ENCODE data around the gene TMEM170A. TPM values are rescaled to one million over a fixed set of nuclear protein-coding genes. Genes with fewer than 3 reads are reported as not detected.

TMEM170A gene
- total and polyA plus RNA-seq, 10 of the 15 experiments (the other 5 are each of a cell fraction or from before 2014, with no cell fraction given) = 7.3 to 28.2 (median 20.9) TPM

DNA sequence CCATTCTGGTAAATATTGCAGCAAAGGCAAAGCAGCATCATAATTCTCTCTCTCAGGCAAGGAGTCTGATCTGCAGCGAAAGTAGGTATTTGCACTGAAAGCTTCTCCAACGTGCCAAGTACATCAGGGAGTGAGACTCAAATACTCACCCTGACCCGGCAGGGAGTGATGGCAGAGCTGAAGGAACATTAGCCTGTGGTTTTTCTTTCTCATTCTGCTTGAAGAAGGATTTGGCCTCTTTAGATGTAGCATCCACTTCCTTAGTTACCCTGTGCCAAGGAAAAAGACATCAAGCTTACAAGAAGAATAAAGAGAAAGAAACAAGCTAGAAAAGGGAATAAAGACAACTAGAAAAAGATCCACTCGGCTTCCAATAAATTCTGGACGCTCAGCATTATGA, 69.5 kb downstream of the TMEM170A start:
- H2AFZ ChIP-seq (ENCODE audit: control insufficient read depth, low read depth, low read length) = no peak overlapping the region
- H3K36me3 ChIP-seq (ENCODE audit: control insufficient read depth in 2 of 2, insufficient read depth in 2 of 2, low read length in 1 of 2) = peaks cover 0 to 3% of the 10 kb centered on the region in 2 experiments
- 99% methylated on average over 5 of the region's 5 CpGs for WGBS (ENCODE audit: insufficient coverage, insufficient replicate concordance, low lambda C conversion rate, missing lambda C conversion rate)
- H3K4me2 ChIP-seq (ENCODE audit: control insufficient read depth, insufficient read depth) = no peak overlapping the region
- no peak for FAIRE-seq
- H3K27ac ChIP-seq (ENCODE audit: control insufficient read depth, insufficient read depth) = no peak overlapping the region
- intact Hi-C loops (cut with micrococcal nuclease; ENCODE audit: unreplicated experiment) (no loop called here), in situ Hi-C loops (cut with MboI) (no loop called here)
- RAD21 ChIA-PET (ENCODE audit: unreplicated experiment) = interaction anchor here (1.6 kb wide), 1 partner anchor 10 kb away, joined by 5 read pairs; no protein-coding TSS in a partner anchor
- no peak overlapping the region for H3K4me3 ChIP-seq
- TF ChIP-seq ZNF24 (IDR thresholded peaks at IDR 0.05) = no peak
- no peak for TF ChIP-seq ZNF592 (IDR thresholded peaks at IDR 0.05)
- no peak for TF ChIP-seq PAX8 (IDR thresholded peaks at IDR 0.05)
- no peak for TF ChIP-seq IRF5 (IDR thresholded peaks at IDR 0.05; ENCODE audit: borderline replicate concordance)
- TF ChIP-seq ATF7 (IDR thresholded peaks at IDR 0.05; ENCODE audit: low read depth) = no peak
- TF ChIP-seq TCF12 (IDR thresholded peaks at IDR 0.05; ENCODE audit: low read depth, low read length) = no peak
- no peak for TF ChIP-seq LARP7 (IDR thresholded peaks at IDR 0.05)
- no peak for TF ChIP-seq USF2 (IDR thresholded peaks at IDR 0.05; ENCODE audit: borderline replicate concordance, low read depth, low read length)
- no peaks in the 10 kb centered on the region for H3K9me3 ChIP-seq (replicated peaks; ENCODE audit: control insufficient read depth, insufficient read depth, low read length)
- no peak for ATAC-seq
- CTCF ChIA-PET = interaction anchor here (1.2 to 1.9 kb wide), 4 partner anchors 10 to 197 kb away, joined by 3 to 10 read pairs (median 6); no protein-coding TSS in a partner anchor
- SMC1A ChIA-PET (ENCODE audit: uncharacterized antibody, unreplicated experiment) = interaction anchor here (0.5 to 0.9 kb wide), 2 partner anchors 24 to 161 kb away, joined by 3 to 4 read pairs; no protein-coding TSS in a partner anchor
- no peaks in the 10 kb centered on the region for H3K4me1 ChIP-seq (ENCODE audit: control insufficient read depth, insufficient read depth, low read length)
- POLR2A ChIA-PET = no interaction called here
- no peaks in the 10 kb centered on the region for H4K20me1 ChIP-seq (ENCODE audit: control insufficient read depth, insufficient read depth)
- no peak overlapping the region for H3K9ac ChIP-seq (ENCODE audit: control insufficient read depth, insufficient read depth, low read length)
- no TSS peak for BruUV-seq (replicated peaks)
- H3K79me2 ChIP-seq (ENCODE audit: control insufficient read depth, insufficient read depth, low read length) = no peaks in the 10 kb centered on the region
- no peak for DNase-seq (ENCODE audit: low read depth, low spot score)
- H3K27me3 ChIP-seq (replicated peaks in 1 of 2; ENCODE audit: control insufficient read depth in 2 of 2, insufficient read depth in 2 of 2, low read length in 1 of 2) = no peaks in the 10 kb centered on the region

Small RNA genes lying within 50 kb of the gene (small RNA-seq; reads per million reads assigned to genes)
- not detected for gene RF00598

Other genes starting within 250 kb of the TMEM170A start
Only the 7 nearest of the 12 such genes appear.
- gene CFDP1, start 31.2 kb downstream of the TMEM170A start, total RNA-seq (2014; rRNA removed) = 22.3 TPM in 2 replicates
- 58.3 and 61.4 TPM in 2 replicates for gene CFDP1, start 31.2 kb downstream of the TMEM170A start, total RNA-seq (2014; rRNA removed; fragmentation: Illumina TruSeq; extraction: Trizol)
- 25.5 and 29.4 TPM in 2 replicates for gene CFDP1, start 31.2 kb downstream of the TMEM170A start, total RNA-seq (2021)
- gene CFDP1, start 31.2 kb downstream of the TMEM170A start, polyA plus RNA-seq (2011; rRNA removed) = 34.6 and 58.3 TPM in 2 replicates
- 64.8 and 82.1 TPM in 2 replicates for gene CFDP1, start 31.2 kb downstream of the TMEM170A start, polyA plus RNA-seq (2014; fragmentation: Illumina TruSeq; extraction: Trizol)
- 10 to 100 TPM; 36.6 to 60.8 TPM for gene CFDP1, start 31.2 kb downstream of the TMEM170A start, polyA plus RNA-seq (2014; fragmentation: Nextera tagmentation; extraction: Ambion mirVana)
- 25.6 and 34.5 TPM in 2 replicates for gene CFDP1, start 31.2 kb downstream of the TMEM170A start, polyA plus RNA-seq (2014; rRNA removed)
- gene CFDP1, start 31.2 kb downstream of the TMEM170A start, polyA plus RNA-seq (2016; fragmentation: Nextera tagmentation; extraction: Ambion mirVana) = 10 to 100 TPM; 36.7 to 39.0 TPM
- gene CHST6, start 30.8 kb upstream of the TMEM170A start, total RNA-seq (2014; rRNA removed) = 1.1 and 2.5 TPM in 2 replicates
- gene CHST6, start 30.8 kb upstream of the TMEM170A start, total RNA-seq (2014; rRNA removed; fragmentation: Illumina TruSeq; extraction: Trizol) = 0.64 and 0.67 TPM in 2 replicates
- 1.9 and 2.5 TPM in 2 replicates for gene CHST6, start 30.8 kb upstream of the TMEM170A start, total RNA-seq (2021)
- 0.20 and 0.29 TPM in 2 replicates for gene CHST6, start 30.8 kb upstream of the TMEM170A start, polyA plus RNA-seq (2011; rRNA removed)
- gene CHST6, start 30.8 kb upstream of the TMEM170A start, polyA plus RNA-seq (2014; fragmentation: Illumina TruSeq; extraction: Trizol) = 0.48 and 0.57 TPM in 2 replicates
- under 1 TPM; 0.14 to 0.18 TPM for gene CHST6, start 30.8 kb upstream of the TMEM170A start, polyA plus RNA-seq (2014; fragmentation: Nextera tagmentation; extraction: Ambion mirVana)
- 1.3 and 1.6 TPM in 2 replicates for gene CHST6, start 30.8 kb upstream of the TMEM170A start, polyA plus RNA-seq (2014; rRNA removed)
- gene CHST6, start 30.8 kb upstream of the TMEM170A start, polyA plus RNA-seq (2016; fragmentation: Nextera tagmentation; extraction: Ambion mirVana) = under 1 TPM; 0.28 to 0.46 TPM
- 0.23 TPM in 1 of 2 replicates, not detected in the other for gene CHST5, start 71.4 kb upstream of the TMEM170A start, total RNA-seq (2014; rRNA removed)
- gene CHST5, start 71.4 kb upstream of the TMEM170A start, total RNA-seq (2014; rRNA removed; fragmentation: Illumina TruSeq; extraction: Trizol) = 0.04 TPM in 1 of 2 replicates, not detected in the other
- gene CHST5, start 71.4 kb upstream of the TMEM170A start, total RNA-seq (2021) = 0.19 TPM in 1 of 2 replicates, not detected in the other
- gene CHST5, start 71.4 kb upstream of the TMEM170A start, polyA plus RNA-seq (2011; rRNA removed) = not detected in 2 replicates
- gene CHST5, start 71.4 kb upstream of the TMEM170A start, polyA plus RNA-seq (2014; fragmentation: Illumina TruSeq; extraction: Trizol) = not detected in 2 replicates
- not detected for gene CHST5, start 71.4 kb upstream of the TMEM170A start, polyA plus RNA-seq (2014; fragmentation: Nextera tagmentation; extraction: Ambion mirVana)
- 0.05 and 0.08 TPM in 2 replicates for gene CHST5, start 71.4 kb upstream of the TMEM170A start, polyA plus RNA-seq (2014; rRNA removed)
- under 1 TPM in 1 of 2 experiments, not detected in 1; 0.43 TPM for gene CHST5, start 71.4 kb upstream of the TMEM170A start, polyA plus RNA-seq (2016; fragmentation: Nextera tagmentation; extraction: Ambion mirVana)
- 5.9 and 7.4 TPM in 2 replicates for gene TMEM231, start 91.6 kb upstream of the TMEM170A start, total RNA-seq (2014; rRNA removed)
- 4.3 TPM in 2 replicates for gene TMEM231, start 91.6 kb upstream of the TMEM170A start, total RNA-seq (2014; rRNA removed; fragmentation: Illumina TruSeq; extraction: Trizol)
- gene TMEM231, start 91.6 kb upstream of the TMEM170A start, total RNA-seq (2021) = 5.6 and 5.9 TPM in 2 replicates
- gene TMEM231, start 91.6 kb upstream of the TMEM170A start, polyA plus RNA-seq (2011; rRNA removed) = 4.4 and 5.4 TPM in 2 replicates
- gene TMEM231, start 91.6 kb upstream of the TMEM170A start, polyA plus RNA-seq (2014; fragmentation: Illumina TruSeq; extraction: Trizol) = 5.3 and 6.9 TPM in 2 replicates
- 1 to 10 TPM; 1.2 TPM for gene TMEM231, start 91.6 kb upstream of the TMEM170A start, polyA plus RNA-seq (2014; fragmentation: Nextera tagmentation; extraction: Ambion mirVana)
- gene TMEM231, start 91.6 kb upstream of the TMEM170A start, polyA plus RNA-seq (2014; rRNA removed) = 5.2 and 9.1 TPM in 2 replicates
- gene TMEM231, start 91.6 kb upstream of the TMEM170A start, polyA plus RNA-seq (2016; fragmentation: Nextera tagmentation; extraction: Ambion mirVana) = 1 to 10 TPM; 6.4 to 6.5 TPM
- gene GABARAPL2, start 101.7 kb upstream of the TMEM170A start, total RNA-seq (2014; rRNA removed) = 61.9 and 69.8 TPM in 2 replicates
- gene GABARAPL2, start 101.7 kb upstream of the TMEM170A start, total RNA-seq (2014; rRNA removed; fragmentation: Illumina TruSeq; extraction: Trizol) = 69.9 and 70.7 TPM in 2 replicates
- gene GABARAPL2, start 101.7 kb upstream of the TMEM170A start, total RNA-seq (2021) = 102 and 106 TPM in 2 replicates
- gene GABARAPL2, start 101.7 kb upstream of the TMEM170A start, polyA plus RNA-seq (2011; rRNA removed) = 119 and 151 TPM in 2 replicates
- 108 and 137 TPM in 2 replicates for gene GABARAPL2, start 101.7 kb upstream of the TMEM170A start, polyA plus RNA-seq (2014; fragmentation: Illumina TruSeq; extraction: Trizol)
- gene GABARAPL2, start 101.7 kb upstream of the TMEM170A start, polyA plus RNA-seq (2014; fragmentation: Nextera tagmentation; extraction: Ambion mirVana) = 100 to 1,000 TPM; 358 to 359 TPM
- 122 and 137 TPM in 2 replicates for gene GABARAPL2, start 101.7 kb upstream of the TMEM170A start, polyA plus RNA-seq (2014; rRNA removed)
- 100 to 1,000 TPM; 260 to 266 TPM for gene GABARAPL2, start 101.7 kb upstream of the TMEM170A start, polyA plus RNA-seq (2016; fragmentation: Nextera tagmentation; extraction: Ambion mirVana)
- 61.7 and 72.9 TPM in 2 replicates for gene ADAT1, start 158.6 kb upstream of the TMEM170A start, total RNA-seq (2014; rRNA removed)
- 66.3 and 70.3 TPM in 2 replicates for gene ADAT1, start 158.6 kb upstream of the TMEM170A start, total RNA-seq (2014; rRNA removed; fragmentation: Illumina TruSeq; extraction: Trizol)
- gene ADAT1, start 158.6 kb upstream of the TMEM170A start, total RNA-seq (2021) = 70.0 and 72.3 TPM in 2 replicates
- gene ADAT1, start 158.6 kb upstream of the TMEM170A start, polyA plus RNA-seq (2011; rRNA removed) = 28.2 and 34.8 TPM in 2 replicates
- 77.4 and 86.7 TPM in 2 replicates for gene ADAT1, start 158.6 kb upstream of the TMEM170A start, polyA plus RNA-seq (2014; fragmentation: Illumina TruSeq; extraction: Trizol)
- 10 to 100 TPM; 26.2 to 29.5 TPM for gene ADAT1, start 158.6 kb upstream of the TMEM170A start, polyA plus RNA-seq (2014; fragmentation: Nextera tagmentation; extraction: Ambion mirVana)
- 39.5 and 49.9 TPM in 2 replicates for gene ADAT1, start 158.6 kb upstream of the TMEM170A start, polyA plus RNA-seq (2014; rRNA removed)
- gene ADAT1, start 158.6 kb upstream of the TMEM170A start, polyA plus RNA-seq (2016; fragmentation: Nextera tagmentation; extraction: Ambion mirVana) = 10 to 100 TPM; 43.9 to 65.2 TPM
- gene KARS1, start 183.0 kb upstream of the TMEM170A start, total RNA-seq (2014; rRNA removed) = 216 and 234 TPM in 2 replicates
- 235 and 238 TPM in 2 replicates for gene KARS1, start 183.0 kb upstream of the TMEM170A start, total RNA-seq (2014; rRNA removed; fragmentation: Illumina TruSeq; extraction: Trizol)
- 194 and 195 TPM in 2 replicates for gene KARS1, start 183.0 kb upstream of the TMEM170A start, total RNA-seq (2021)
- 187 and 198 TPM in 2 replicates for gene KARS1, start 183.0 kb upstream of the TMEM170A start, polyA plus RNA-seq (2011; rRNA removed)
- gene KARS1, start 183.0 kb upstream of the TMEM170A start, polyA plus RNA-seq (2014; fragmentation: Illumina TruSeq; extraction: Trizol) = 280 and 301 TPM in 2 replicates
- 100 to 1,000 TPM; 187 to 207 TPM for gene KARS1, start 183.0 kb upstream of the TMEM170A start, polyA plus RNA-seq (2014; fragmentation: Nextera tagmentation; extraction: Ambion mirVana)
- gene KARS1, start 183.0 kb upstream of the TMEM170A start, polyA plus RNA-seq (2014; rRNA removed) = 184 and 201 TPM in 2 replicates
- 100 to 1,000 TPM; 304 to 312 TPM for gene KARS1, start 183.0 kb upstream of the TMEM170A start, polyA plus RNA-seq (2016; fragmentation: Nextera tagmentation; extraction: Ambion mirVana)